Measurements from ENCODE around the gene JMJD6.
A peak's percentile ranks its signal among the peaks of the same experiment; 100 is the strongest.

JMJD6 gene

GRCh38 chr17:76709077-76709950, 17.1 kb downstream of the JMJD6 start:
- Histone ChIP-seq H3K4me3 (ENCODE audit: low read depth, low read length) (peak overlapping the region; percentile 78), H3K36me3 (replicated peaks) (peaks cover 23% of the 10 kb centered on the region), H3K27me3 (replicated peaks) (no peaks in the 10 kb centered on the region), H3K27ac (peak overlapping the region; percentile 87)
- peak; percentile 97 for DNase-seq
- TF ChIP-seq CTCF (IDR thresholded peaks at IDR 0.05; ENCODE audit: low read depth, low read length, missing control alignments), result no peak
- in situ Hi-C loops (cut with HindIII; ENCODE audit: low pct_ligation_motif_present, low sequenced_read_pairs), result no loop called here

- DNase-seq, result no peak
- H3K27ac ChIP-seq, result peak overlapping the region; percentile 87
- in situ Hi-C loops (cut with HindIII; ENCODE audit: low pct_ligation_motif_present, low sequenced_read_pairs), result no loop called here
- H3K36me3 ChIP-seq (replicated peaks), result peaks cover 11% of the 10 kb centered on the region
- peak overlapping the region; percentile 78 for H3K4me3 ChIP-seq (ENCODE audit: low read depth, low read length)
- no peaks in the 10 kb centered on the region for H3K27me3 ChIP-seq (replicated peaks)
- peak; percentile 61 for TF ChIP-seq CTCF (IDR thresholded peaks at IDR 0.05; ENCODE audit: low read depth, low read length, missing control alignments)
Observed at GRCh38 chr17:76707985-76708807, 18.2 kb downstream of the JMJD6 start.

- DNase-seq, result no peak
- in situ Hi-C loops (cut with HindIII; ENCODE audit: low pct_ligation_motif_present, low sequenced_read_pairs), result no loop called here
- no peaks in the 10 kb centered on the region for H3K27me3 ChIP-seq (replicated peaks)
- no peak for TF ChIP-seq CTCF (IDR thresholded peaks at IDR 0.05; ENCODE audit: low read depth, low read length, missing control alignments)
- H3K27ac ChIP-seq, result no peak overlapping the region
- peaks cover 8% of the 10 kb centered on the region for H3K36me3 ChIP-seq (replicated peaks)
- no peak overlapping the region for H3K4me3 ChIP-seq (ENCODE audit: low read depth, low read length)
Observed at GRCh38 chr17:76706817-76707216, 19.6 kb downstream of the JMJD6 start.

GRCh38 chr17:76704805-76705204, 21.6 kb downstream of the JMJD6 start:
- in situ Hi-C loops (cut with HindIII; ENCODE audit: low pct_ligation_motif_present, low sequenced_read_pairs), result no loop called here
- Histone ChIP-seq H3K36me3 (replicated peaks) (peaks cover 7% of the 10 kb centered on the region), H3K27ac (no peak overlapping the region), H3K4me3 (ENCODE audit: low read depth, low read length) (no peak overlapping the region), H3K27me3 (replicated peaks) (no peaks in the 10 kb centered on the region)
- TF ChIP-seq CTCF (IDR thresholded peaks at IDR 0.05; ENCODE audit: low read depth, low read length, missing control alignments), result peak; percentile 7
- DNase-seq, result no peak

GRCh38 chr17:76702941-76703637, 23.3 kb downstream of the JMJD6 start:
- Histone ChIP-seq H3K36me3 (replicated peaks) (peaks cover 8% of the 10 kb centered on the region), H3K27me3 (replicated peaks) (no peaks in the 10 kb centered on the region), H3K27ac (no peak overlapping the region), H3K4me3 (ENCODE audit: low read depth, low read length) (no peak overlapping the region)
- DNase-seq, result no peak
- in situ Hi-C loops (cut with HindIII; ENCODE audit: low pct_ligation_motif_present, low sequenced_read_pairs), result no loop called here
- no peak for TF ChIP-seq CTCF (IDR thresholded peaks at IDR 0.05; ENCODE audit: low read depth, low read length, missing control alignments)
